GM12892 (cell line): ENCODE results near the gene MACROD2.
"Not testable (repeated sequence)": the region's sequence is repeated elsewhere in the genome, so short reads cannot be mapped to it uniquely, and the experiment has no call there.

Experiments used
- DNase-seq: peaks from one replicate; pipeline ENCODE4 v3.0.0; 2011; ENCODE audit not compliant: insufficient read length
- FAIRE-seq: peaks from 2 replicates; lab custom pipeline; 2011; peaks lifted over from hg19 to GRCh38; lab: Jason Lieb, UNC
- POLR2A ChIP-seq: IDR thresholded peaks from 2 replicates; pipeline ENCODE4 v1.6.1; 2011; ENCODE audit warnings: low read depth, low read length, control low read depth
- POLR2AphosphoS5 ChIP-seq: IDR thresholded peaks from 2 replicates; pipeline ENCODE4 v1.6.1; 2011; ENCODE audit warnings: low read depth, low read length, control low read depth
- TAF1 ChIP-seq: IDR thresholded peaks from 2 replicates; pipeline ENCODE4 v1.6.1; 2011; ENCODE audit warnings: low read depth, mild to moderate bottlenecking, control low read depth, low read length, borderline replicate concordance

The MACROD2 gene

GRCh38 chr20:15498926-15499325 lies 1503.6 kb downstream of the MACROD2 start:
- TF ChIP-seq POLR2AphosphoS5: no peak
- no peak for TF ChIP-seq POLR2A
- TF ChIP-seq TAF1: no peak
- DNase-seq (no peak), FAIRE-seq (no peak)

GRCh38 chr20:15506311-15506710 lies 1511.0 kb downstream of the MACROD2 start:
- DNase-seq (no peak), FAIRE-seq (no peak)
- no peak for TF ChIP-seq POLR2AphosphoS5
- TF ChIP-seq TAF1: no peak
- TF ChIP-seq POLR2A: no peak

GRCh38 chr20:15507151-15507550 lies 1511.8 kb downstream of the MACROD2 start:
- DNase-seq (no peak), FAIRE-seq (no peak)
- TF ChIP-seq POLR2AphosphoS5 (no peak), POLR2A (no peak), TAF1 (no peak)

- no peak for DNase-seq
- no peak for FAIRE-seq
- no peak for TF ChIP-seq TAF1
- no peak for TF ChIP-seq POLR2AphosphoS5
- TF ChIP-seq POLR2A: no peak
Measured at GRCh38 chr20:15511551-15511950, 1516.2 kb downstream of the MACROD2 start.

- DNase-seq: no peak
- TF ChIP-seq POLR2AphosphoS5 (no peak), POLR2A (no peak), TAF1 (no peak)
- FAIRE-seq: no peak
Measured at GRCh38 chr20:15512916-15513315, 1517.6 kb downstream of the MACROD2 start.

GRCh38 chr20:15515691-15516090 lies 1520.4 kb downstream of the MACROD2 start:
- DNase-seq (no peak), FAIRE-seq (no peak)
- TF ChIP-seq POLR2AphosphoS5 (no peak), TAF1 (no peak), POLR2A (no peak)

GRCh38 chr20:15520930-15521524 lies 1525.7 kb downstream of the MACROD2 start:
- TF ChIP-seq POLR2A: no peak
- TF ChIP-seq POLR2AphosphoS5: no peak
- no peak for TF ChIP-seq TAF1
- FAIRE-seq (no peak), DNase-seq (no peak)

- DNase-seq (no peak), FAIRE-seq (no peak)
- TF ChIP-seq TAF1 (no peak), POLR2AphosphoS5 (no peak), POLR2A (no peak)
Measured at GRCh38 chr20:15523400-15523799, 1528.1 kb downstream of the MACROD2 start.

GRCh38 chr20:15528391-15529111 lies 1533.2 kb downstream of the MACROD2 start:
- FAIRE-seq: no peak
- no peak for TF ChIP-seq TAF1
- TF ChIP-seq POLR2A: no peak
- TF ChIP-seq POLR2AphosphoS5: no peak
- DNase-seq: no peak

- DNase-seq (no peak), FAIRE-seq (no peak)
- TF ChIP-seq POLR2A: no peak
Measured at GRCh38 chr20:15535863-15536262, 1540.5 kb downstream of the MACROD2 start.

GRCh38 chr20:15537200-15537599 lies 1541.9 kb downstream of the MACROD2 start:
- not testable (repeated sequence) for DNase-seq, FAIRE-seq

- DNase-seq: no peak
- no peak for FAIRE-seq
- TF ChIP-seq TAF1 (no peak), POLR2AphosphoS5 (no peak)
Measured at GRCh38 chr20:15542655-15543054, 1547.3 kb downstream of the MACROD2 start.
